GM21619 (cell line): Measurements from ENCODE around the gene GPR62.
A peak's percentile ranks its signal among the peaks of the same experiment; 100 is the strongest.
"Not testable (repeated sequence)": the region's sequence is repeated elsewhere in the genome, so short reads cannot be mapped to it uniquely, and the experiment has no call there.

Experiments
- ATAC-seq: cut with Tn5 transposase; IDR thresholded peaks from one replicate; pipeline ENCODE4 v1.9.1; 2021; ENCODE audit not compliant: unreplicated experiment

The GPR62 gene

DNA sequence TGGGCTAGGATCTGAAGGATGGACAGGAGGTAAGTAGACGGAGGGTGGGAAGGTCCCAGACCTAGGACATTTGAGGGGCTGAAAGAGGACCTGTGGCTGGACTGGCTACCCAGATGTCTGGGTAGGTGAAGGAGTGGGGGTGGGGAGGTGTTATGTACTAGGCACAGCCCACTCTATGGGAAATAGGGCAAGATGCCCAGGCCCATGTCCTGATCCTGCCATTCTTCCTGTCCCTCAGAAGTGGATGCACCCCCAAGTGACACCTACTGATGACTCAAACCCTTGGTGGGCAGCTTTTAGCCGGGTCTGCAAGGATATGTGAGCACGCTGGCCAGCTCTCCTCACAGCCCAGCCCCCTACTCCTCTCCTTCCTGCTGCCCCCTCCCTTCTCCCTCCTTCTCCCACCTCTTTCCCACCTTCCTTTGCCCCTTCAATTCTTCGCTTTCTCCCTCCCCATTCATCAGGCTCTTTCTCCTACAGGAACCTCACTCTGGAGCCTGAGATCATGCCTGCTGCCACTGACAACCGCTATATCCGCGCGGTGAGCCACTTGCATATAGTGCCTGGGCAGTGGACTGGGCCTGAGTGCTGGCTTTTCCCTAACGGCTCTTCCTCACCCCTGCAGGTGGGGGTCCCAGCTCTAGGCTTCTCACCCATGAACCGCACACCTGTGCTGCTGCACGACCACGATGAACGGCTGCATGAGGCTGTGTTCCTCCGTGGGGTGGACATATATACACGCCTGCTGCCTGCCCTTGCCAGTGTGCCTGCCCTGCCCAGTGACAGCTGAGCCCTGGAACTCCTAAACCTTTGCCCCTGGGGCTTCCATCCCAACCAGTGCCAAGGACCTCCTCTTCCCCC is 33.3 kb downstream of the GPR62 start:
- ATAC-seq, result no peak

DNA sequence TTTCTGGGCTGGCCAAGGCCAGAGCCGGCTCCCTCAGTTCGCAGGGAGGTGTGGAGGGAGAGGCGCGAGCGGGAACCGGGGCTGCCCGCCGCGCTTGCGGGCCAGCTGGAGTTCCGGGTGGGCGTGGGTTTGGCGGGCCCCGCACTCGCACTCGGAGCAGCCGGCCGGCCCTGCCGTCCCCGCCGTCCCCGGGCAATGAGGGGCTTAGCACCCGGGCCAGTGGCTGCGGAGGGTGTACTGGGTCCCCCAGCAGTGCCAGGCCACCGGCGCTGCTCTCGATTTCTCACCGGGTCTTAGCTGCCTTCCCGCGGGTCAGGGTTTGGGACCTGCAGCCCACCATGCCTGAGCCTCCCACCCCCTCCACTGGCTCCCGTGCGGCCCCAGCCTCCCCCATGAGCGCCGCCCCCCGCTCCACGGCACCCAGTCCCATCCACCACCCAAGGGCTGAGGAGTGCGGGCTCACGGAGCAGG is 35.4 kb downstream of the GPR62 start:
- not testable (repeated sequence) for ATAC-seq

DNA sequence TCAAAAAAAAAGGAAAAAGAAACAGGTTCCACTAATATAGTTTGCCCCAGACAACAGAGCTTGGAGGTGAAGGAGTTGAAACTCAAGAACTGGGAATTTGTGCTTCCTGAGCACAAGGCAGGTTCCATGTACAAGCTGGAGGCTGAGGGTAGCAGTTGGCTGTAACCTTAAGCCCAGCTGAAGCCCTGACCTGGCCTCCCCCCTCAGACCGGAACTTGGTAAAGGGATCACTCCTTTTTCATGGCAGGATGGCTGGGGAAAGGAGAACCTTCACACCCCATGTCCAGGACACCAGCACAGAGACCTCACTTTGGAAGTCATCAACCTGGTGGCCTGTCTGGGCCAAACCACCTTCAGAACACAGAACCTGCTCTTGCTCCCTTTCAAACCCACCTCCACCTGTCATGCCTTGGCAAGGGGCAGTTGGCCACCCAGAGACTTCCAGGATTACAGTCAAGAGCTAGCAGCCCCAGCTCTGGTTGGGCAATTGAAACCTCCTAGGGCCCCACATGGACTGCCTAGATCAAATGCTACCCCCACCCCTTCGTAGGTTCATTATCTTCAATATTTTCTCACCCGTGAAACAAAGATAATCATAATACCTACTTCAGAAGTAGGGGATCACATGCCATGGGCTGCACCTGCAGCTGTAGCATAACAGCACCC is 37.0 kb downstream of the GPR62 start:
- ATAC-seq, result no peak

DNA sequence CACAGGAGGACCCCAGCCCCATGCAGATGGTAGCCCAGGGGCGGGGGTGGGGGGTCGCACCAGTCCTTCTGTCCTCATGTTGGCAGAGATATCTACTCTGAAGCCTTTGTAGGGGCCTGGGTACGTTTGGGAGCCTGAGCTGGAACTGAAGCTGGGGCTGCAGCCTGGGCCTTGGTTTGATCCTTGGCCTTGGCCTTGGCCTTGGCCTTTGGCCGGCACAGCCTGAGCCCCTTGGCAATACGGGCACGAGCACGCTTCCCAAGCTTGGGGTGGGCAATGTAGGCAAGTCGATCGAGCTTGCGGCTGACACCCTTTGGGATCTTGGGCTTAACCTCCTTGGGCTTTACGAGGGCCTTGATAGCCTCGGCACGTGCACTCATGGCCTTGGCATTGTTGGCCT is 38.5 kb downstream of the GPR62 start:
- ATAC-seq, result not testable (repeated sequence)

DNA sequence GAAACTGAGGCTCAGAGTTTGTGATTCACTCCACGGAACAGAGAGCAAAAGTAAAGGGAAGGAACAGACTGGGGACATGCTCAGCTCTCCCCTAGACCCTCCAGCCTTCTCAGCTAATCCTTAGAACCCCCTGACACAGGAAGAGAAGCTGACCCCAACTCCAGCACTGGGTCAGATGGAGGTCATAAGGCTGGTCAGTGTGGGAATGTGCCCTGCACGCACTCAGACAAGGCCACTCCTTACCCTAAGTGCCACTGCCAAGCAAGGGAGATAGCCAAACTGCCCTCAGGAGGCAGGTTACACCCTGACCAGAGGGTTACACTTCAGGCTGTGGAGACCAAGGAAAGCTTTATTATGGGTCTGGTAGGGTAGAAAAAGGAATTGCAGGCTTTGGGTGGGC is 39.3 kb downstream of the GPR62 start:
- no peak for ATAC-seq

DNA sequence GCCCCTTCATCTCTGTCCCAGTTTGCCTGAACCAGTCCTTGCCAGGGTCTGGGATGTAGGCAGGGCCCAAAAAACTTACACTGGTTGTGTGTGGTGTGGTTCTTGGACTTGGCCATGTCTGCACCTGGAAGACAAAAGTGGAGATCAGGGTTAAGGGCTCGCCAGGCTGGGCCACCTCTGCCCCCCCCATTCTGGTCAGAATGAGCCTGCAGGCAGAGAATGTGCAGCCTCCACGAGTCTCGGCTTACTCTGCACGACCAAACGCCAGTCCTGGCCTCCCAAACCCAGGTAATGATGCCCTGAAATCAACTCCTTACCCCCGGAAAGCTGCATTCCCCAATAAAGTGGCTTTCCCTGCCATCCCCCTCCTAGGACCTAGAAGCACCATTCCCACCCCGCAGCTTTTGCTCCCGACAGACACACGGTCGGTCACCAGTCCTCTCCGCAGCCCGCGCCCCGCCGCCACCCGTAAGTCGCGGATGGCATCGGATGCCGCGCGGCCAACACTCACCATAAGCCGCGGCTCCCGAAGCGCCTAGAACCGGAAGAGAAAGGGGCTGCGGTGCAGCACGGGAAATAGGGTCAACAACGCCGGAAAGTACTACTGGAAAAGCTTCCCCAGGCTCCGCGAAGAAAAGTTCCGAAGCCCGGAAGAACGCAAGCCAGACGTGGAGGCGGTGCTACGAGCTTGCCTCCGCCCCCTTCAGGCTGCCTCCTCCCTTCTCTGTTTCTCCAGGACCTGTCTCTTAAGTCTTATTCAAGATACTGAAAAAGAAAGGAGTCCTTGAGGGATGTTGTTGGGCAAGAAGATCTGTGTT is 40.4 kb downstream of the GPR62 start, which contains the start of gene RPL29:
Gene RPL29 (minus strand): TSS at position 550 of the 818 bp plus-strand sequence. CDS start 434 bp downstream, at position 116.
- ATAC-seq, result peak; percentile 94

DNA sequence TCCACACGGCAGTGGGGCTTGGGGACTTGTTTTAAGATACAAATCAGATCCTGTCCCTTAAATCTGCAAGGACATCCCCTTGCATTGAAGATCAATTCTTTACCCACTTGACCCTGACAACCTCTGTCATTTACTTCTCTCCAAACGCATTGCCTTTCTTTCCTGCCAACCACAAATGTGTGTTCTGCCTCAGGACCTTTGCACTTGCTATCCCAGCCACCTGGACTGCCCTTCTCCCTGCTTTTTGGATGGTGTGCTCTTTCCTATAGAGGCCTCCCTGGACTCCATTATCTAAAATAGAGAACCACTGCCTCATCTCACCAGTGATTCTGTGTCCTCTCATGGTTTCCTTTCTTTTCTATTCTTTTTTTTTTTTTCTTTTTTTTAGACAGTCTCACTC is 42.0 kb downstream of the GPR62 start:
- no peak for ATAC-seq

DNA sequence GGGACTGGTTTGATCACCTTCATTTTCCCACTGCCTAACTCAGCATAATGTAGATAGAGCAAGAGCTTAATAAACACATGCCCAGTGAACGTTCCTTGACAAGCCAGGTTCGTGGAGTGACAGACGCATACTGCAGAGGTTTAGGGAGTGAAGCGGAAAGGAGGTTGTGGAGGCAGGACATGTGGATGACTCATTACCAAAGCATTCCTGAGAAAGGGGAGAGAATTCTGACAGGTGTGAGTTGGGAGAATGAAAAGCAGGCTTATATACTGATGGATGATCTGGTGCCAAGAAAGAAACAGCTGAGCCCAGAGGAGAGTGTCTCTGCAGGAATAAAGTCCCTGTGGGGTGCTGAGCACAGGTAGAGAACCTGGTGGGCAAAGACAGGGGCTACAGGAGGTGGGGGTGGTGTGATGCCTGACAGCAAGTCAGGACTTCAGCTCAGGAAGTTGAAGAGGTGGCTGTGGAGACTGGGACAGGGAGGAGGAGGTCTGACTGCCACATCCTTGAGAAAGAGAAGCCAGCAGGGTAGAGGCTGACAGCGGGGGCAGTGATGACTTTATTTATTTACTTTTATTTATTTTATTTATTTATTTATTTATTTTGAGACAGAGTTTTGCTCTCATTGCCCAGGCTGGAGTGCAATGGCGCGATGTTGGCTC is 42.9 kb downstream of the GPR62 start:
- no peak for ATAC-seq

DNA sequence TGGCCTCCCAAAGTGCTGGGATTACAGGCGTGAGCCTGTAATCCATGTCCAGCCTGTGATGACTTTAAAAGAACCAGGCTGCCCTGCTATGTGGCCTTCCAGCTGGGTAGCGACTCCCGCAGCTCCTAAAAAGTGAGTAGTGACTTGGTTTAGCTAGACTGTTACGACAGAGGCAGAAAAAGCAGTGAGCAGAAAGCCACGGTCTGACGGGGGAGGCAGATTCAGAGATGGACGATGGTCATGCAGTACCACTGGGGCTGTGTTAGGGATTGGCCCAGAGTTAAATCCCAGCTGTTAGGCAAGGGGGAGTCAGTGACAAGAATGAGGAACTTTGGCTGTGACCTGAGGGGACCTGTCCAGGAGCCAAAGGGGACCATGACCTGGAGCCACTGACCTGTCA is 43.6 kb downstream of the GPR62 start:
- ATAC-seq, result no peak

DNA sequence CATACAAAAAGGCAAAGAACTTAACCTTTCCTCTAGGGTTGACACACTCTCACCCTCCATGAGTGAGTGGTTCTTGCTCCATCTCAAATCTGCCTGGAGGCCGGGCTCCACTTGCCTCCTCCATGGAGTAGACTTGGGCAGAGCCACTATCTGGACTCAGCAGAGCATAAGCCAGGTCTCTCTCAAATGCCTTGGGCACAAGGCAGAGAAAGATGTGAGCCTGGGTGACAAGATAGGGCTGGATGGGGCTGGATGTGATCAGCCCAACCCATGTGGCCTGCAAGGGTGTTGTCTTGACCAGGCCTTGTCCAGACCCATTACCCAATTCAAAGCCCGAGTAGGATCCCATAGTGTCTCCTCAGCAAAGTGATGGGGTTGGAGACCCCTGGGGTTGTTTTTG is 44.7 kb downstream of the GPR62 start:
- no peak for ATAC-seq

DNA sequence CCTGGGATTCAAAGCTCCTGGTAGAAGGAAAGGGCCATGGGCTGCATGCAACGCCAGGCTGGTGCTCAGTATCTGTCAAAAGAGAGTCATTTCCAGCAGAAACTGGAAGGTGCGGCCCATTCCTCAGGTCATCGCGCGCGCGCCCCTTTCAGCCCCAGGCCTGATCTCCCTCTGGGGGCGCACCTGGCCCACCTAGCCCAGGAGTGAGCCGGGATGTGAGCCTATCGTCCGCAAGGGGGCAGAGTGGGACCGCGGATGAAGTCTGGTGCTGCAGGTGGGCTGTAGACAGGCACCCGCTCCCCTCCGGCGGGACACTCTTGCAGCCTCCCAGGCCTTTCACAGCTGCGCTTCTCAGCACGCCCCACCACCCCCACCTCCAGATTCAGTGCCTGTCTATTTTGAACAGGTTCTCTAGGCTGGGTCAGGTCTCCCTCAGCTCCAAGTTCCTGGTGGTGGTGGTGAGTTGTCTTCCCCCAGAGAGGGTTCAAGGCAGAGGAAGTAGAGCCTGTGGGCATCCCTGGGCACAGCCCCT is 46.3 kb downstream of the GPR62 start:
- peak; percentile 84 for ATAC-seq

DNA sequence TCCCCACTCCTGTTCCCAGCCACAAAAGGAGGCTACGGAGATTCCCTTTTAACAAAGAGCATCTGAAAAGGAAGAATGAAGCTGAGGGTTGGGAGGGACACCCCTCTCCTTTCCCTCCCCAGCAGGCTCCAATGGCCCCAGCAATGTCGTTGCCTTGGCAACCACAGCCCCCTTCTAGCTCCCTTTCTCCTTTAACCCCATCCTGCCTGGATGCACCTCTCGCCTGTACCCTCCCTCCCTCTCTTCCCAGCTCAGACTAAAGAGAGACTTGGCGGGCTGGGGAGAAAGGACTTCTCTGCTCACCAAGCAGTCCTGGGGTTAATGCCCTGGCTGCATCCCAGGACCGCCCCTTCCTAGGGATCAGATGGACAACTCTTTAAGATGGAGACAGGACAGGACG is 47.6 kb downstream of the GPR62 start:
- no peak for ATAC-seq

DNA sequence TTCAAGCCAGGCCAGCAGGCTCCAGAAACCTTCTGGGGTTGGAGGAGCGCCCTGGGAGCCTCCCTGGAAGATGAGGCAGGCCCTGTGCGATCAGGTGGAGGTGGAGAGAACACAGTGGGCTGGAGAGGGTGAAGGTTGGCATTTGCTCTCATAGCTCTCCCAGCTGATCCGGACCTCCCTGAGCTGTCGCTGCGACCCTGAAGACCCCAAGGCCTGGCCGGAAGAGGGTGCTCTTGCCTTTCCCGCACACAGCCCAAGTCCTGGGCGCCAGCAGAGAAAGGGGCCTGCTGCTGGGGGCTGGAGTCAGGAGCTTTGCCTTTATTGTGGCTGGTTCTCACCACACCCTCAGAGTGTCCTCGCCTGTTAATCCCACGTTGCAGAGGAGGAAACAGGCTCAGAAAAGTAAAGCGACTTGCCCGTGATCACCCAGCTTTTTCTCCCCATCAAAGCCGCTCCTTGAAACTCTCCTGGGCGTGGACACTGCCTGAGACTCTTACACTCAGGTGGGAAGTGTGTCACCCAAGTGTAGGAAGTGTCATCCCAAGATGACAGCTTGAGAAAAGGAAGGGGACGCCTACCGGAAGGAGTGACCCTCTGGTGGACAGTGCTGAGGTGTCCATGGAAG is 49.1 kb downstream of the GPR62 start:
- ATAC-seq, result no peak

DNA sequence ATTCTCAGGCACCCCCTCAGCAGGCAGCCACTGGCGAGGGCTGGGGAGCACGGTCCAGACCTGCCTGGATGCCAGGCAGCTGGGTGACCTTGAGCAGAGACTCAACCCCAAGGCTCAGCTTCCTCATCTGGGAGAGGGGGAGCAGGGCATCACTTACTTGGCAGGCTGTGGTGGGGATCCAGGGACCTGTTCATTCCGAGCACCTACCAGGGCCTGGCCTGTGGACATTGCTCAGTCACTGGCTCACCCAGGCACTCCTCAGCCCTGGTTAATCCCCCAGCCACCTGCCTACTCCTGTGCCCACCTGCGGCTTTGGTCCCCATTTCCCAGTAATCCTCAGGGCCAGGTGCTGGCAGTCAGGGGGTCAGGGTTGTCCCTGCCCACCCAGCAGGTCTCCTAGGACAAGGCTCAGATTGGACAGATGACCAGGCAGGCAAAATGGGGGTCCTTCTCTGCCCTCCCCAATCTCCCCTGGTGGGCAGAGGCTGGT is 49.8 kb downstream of the GPR62 start:
- no peak for ATAC-seq

DNA sequence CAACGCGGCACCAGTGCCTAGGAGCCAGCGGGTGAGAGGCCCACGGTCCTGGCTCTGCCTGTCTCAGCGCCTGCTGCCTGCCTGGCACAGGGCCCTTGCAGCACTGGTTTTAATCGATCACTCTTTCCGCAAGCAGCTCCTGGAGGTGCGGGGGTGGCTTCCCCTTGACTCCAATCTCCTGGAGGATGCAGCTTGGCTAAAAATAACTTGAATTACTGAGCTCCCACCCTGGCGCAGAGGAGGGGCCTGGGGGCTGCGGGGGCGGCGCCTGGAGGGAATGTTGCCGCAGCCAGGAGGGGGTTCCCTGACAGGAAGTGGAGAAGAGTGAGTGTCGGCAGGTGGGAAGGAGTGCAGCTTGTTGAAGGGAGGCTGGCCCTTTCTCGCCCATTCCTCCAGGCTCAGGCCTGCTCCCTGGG is 50.4 kb downstream of the GPR62 start:
- no peak for ATAC-seq

DNA sequence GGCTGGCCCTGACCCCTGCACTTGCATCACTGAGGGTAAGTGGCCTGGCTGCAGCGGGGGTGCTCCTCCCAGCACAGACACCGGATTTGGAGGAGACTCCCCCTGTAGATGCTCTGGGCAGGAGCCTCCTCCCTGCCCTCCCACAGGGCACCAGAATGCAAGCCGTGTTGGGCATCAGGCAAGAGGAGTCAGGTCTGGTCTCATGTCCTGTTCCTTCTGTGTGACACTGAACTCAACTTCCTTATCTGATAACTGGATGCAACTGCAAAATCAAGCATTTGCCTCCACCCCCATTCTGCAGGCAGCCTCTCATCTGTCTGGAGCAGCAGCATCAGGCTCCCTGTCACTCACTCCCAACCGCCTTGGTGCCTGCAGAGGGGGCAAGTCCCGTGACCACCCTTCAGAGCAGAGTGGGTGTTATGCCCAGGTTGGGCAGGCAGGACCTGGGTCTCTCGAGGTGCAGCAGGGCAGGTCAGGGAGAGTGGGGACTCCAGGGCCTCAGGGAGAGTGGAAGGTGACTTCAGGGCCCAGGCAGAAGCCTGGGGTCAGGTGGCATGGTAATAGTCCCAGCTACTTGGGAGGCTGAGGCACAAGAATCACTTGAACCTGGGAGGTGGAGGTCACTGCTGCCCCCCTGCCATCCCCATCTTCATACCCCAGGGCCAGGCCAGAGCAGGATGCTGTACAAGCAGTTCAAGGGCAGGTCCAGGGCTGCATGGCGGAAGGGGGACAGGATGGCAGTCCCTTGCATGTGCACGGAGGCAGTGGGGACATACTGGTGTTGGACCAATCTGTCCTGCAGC is 51.0 kb downstream of the GPR62 start:
- no peak for ATAC-seq

DNA sequence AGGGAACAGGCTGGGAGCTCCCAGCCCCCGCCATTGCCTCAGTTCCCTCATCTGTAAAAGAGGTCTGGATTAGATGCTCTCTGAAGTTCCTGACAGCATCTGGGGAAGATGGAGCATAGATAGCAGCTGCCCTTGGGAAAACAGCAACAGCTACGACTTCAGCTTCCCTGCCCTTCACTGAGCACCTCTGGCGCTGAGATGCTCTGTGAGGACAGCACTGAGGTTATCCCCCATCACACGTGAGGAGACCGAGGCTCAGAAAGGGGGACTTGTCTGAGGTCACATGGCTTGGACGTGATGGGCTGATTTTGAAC is 51.6 kb downstream of the GPR62 start:
- ATAC-seq, result no peak
